PC-9 (cell line): ENCODE measurements around the gene CAPN11. TPM values are rescaled to one million over a fixed set of nuclear protein-coding genes. Genes with fewer than 3 reads are reported as not detected.

Experiments
- BruUV-seq: library from RNA; stranded (reverse); fragments of 400-500 nt; replicated peaks from 2 replicates; lab custom pipeline; 2021; lab: Mats Ljungman, UMichigan
- CTCF ChIA-PET: fragments of 300-600 bp; sonication (Branson Sonifier 250); formaldehyde crosslinking; loops from one replicate; lab custom pipeline; 2022; ENCODE audit warnings: antibody characterized with exemption; lab: Charles Lee
- POLR2A ChIA-PET: fragments of 300-600 bp; sonication (Branson Sonifier 250); formaldehyde crosslinking; loops from one replicate; lab custom pipeline; 2022; ENCODE audit warnings: antibody characterized with exemption; ENCODE audit not compliant: unreplicated experiment; lab: Charles Lee
- DNase-seq, 2 experiments: peaks; one replicate each; pipeline versions ENCODE4 v3.0.0 to v3.0.0-alpha.2; 2015 to 2022; ENCODE audit warnings: mixed read lengths in 1 of 2
- H2AFZ ChIP-seq: fragments of 200-600 bp; sonication (generic); 2 replicates; pipeline ENCODE4 v1.8.1; 2017; ENCODE audit warnings: antibody characterized with exemption
- H3F3A ChIP-seq: fragments of 200-600 bp; sonication (generic); 2 replicates; pipeline ENCODE4 v1.8.1; 2017; ENCODE audit warnings: antibody characterized with exemption, mild to moderate bottlenecking, low read depth; ENCODE audit not compliant: insufficient read depth
- H3K27ac ChIP-seq: fragments of 200-600 bp; sonication (generic); 2 replicates; pipeline ENCODE4 v1.6.1; 2016; ENCODE audit warnings: mixed run types
- H3K27me3 ChIP-seq: fragments of 200-600 bp; sonication (generic); 2 replicates; pipeline ENCODE4 v1.6.1; 2016; ENCODE audit warnings: low read depth, mixed run types; ENCODE audit not compliant: insufficient read depth
- H3K36me3 ChIP-seq: fragments of 200-600 bp; sonication (generic); 2 replicates; pipeline ENCODE4 v1.6.1; 2016; ENCODE audit warnings: low read depth, mixed run types
- H3K4me1 ChIP-seq: fragments of 200-600 bp; sonication (generic); replicated peaks from 2 replicates; pipeline ENCODE4 v1.6.1; 2016; ENCODE audit warnings: mixed run types; ENCODE audit not compliant: insufficient read depth
- H3K4me2 ChIP-seq: fragments of 200-600 bp; sonication (generic); 2 replicates; pipeline ENCODE4 v1.6.1; 2017; ENCODE audit warnings: mixed run types
- H3K4me3 ChIP-seq: fragments of 200-600 bp; sonication (generic); 2 replicates; pipeline ENCODE4 v1.6.1; 2016; ENCODE audit warnings: mixed run types
- H3K79me2 ChIP-seq: fragments of 200-600 bp; sonication (generic); 2 replicates; pipeline ENCODE4 v1.6.1; 2017; ENCODE audit warnings: low read depth, mixed run types
- H3K9me2 ChIP-seq: fragments of 200-600 bp; sonication (generic); 2 replicates; pipeline ENCODE4 v1.8.1; 2017; ENCODE audit warnings: mild to moderate bottlenecking; ENCODE audit not compliant: insufficient read depth
- H3K9me3 ChIP-seq: fragments of 200-600 bp; sonication (generic); 2 replicates; pipeline ENCODE4 v1.8.1; 2016; ENCODE audit warnings: low read depth; ENCODE audit not compliant: insufficient read depth
- H4K20me1 ChIP-seq: fragments of 200-600 bp; sonication (generic); 2 replicates; pipeline ENCODE4 v1.8.1; 2017; ENCODE audit not compliant: insufficient read depth
- CTCF ChIP-seq: fragments of 200-600 bp; sonication (generic); conservative IDR thresholded peaks from 2 replicates; pipeline ENCODE4 v1.6.1; 2017; ENCODE audit warnings: mixed run types, antibody characterized with exemption, mild to moderate bottlenecking, moderate library complexity
- EZH2 ChIP-seq: fragments of 200-600 bp; sonication (generic); IDR thresholded peaks from 2 replicates; pipeline ENCODE4 v1.8.0; 2017; ENCODE audit warnings: antibody characterized with exemption, low read depth
- intact Hi-C: fragments of 100-400 bp; cut with micrococcal nuclease; formaldehyde crosslinking; loops from one replicate; pipeline ENCODE4 v1.10.0; 2022; ENCODE audit not compliant: unreplicated experiment
- total RNA-seq: library from RNA; stranded (reverse); gene quantifications from 2 replicates; pipeline ENCODE4 v1.2.3, GENCODE V29; 2021

Gene CAPN11
- total RNA-seq, 1 experiment from 2014 or later = not detected

GRCh38 chr6:44224029-44224964, 65.7 kb downstream of the CAPN11 start:
- DNase-seq = no peak
- H3K36me3 ChIP-seq = no peaks in the 10 kb centered on the region
- H2AFZ ChIP-seq = peak overlapping the region; percentile 75
- TF ChIP-seq CTCF = 0 out of 2 replicates have a peak, but pooled peaks have one; percentile 20
- no peak for TF ChIP-seq EZH2
- ChIA-PET CTCF (interaction anchor here (0.6 to 2.1 kb wide), 5 partner anchors 10 to 406 kb away, joined by 3 to 10 read pairs (median 4); no protein-coding TSS in a partner anchor), POLR2A (interaction anchor here (0.7 kb wide), 1 partner anchor 208 kb away, joined by 6 read pairs; no protein-coding TSS in a partner anchor)
- no peaks in the 10 kb centered on the region for H3K9me2 ChIP-seq
- peaks cover 3% of the 10 kb centered on the region; the same call in 1 of the 2 replicates for H4K20me1 ChIP-seq
- TSS peak; percentile 25 for BruUV-seq
- peaks cover 17% of the 10 kb centered on the region for H3K79me2 ChIP-seq
- H3F3A ChIP-seq = peaks cover 19% of the 10 kb centered on the region; the same call in 1 of the 2 replicates
- no peaks in the 10 kb centered on the region for H3K9me3 ChIP-seq
- H3K27me3 ChIP-seq = no peaks in the 10 kb centered on the region
- no peak overlapping the region for H3K27ac ChIP-seq
- peak overlapping the region; percentile 87 for H3K4me2 ChIP-seq
- intact Hi-C loops = loop anchor here (1.0 kb wide), 1 partner anchor 10 kb away; no protein-coding TSS in a partner anchor
- H3K4me1 ChIP-seq = peaks cover 21% of the 10 kb centered on the region
- peak overlapping the region; percentile 57 for H3K4me3 ChIP-seq

- Histone ChIP-seq H2AFZ (no peak overlapping the region), H3K27me3 (no peaks in the 10 kb centered on the region), H3K4me3 (no peak overlapping the region), H3K9me2 (no peaks in the 10 kb centered on the region), H3K27ac (no peak overlapping the region), H3F3A (peaks cover 19% of the 10 kb centered on the region; the same call in 1 of the 2 replicates), H3K4me2 (peak overlapping the region; percentile 87), H3K36me3 (no peaks in the 10 kb centered on the region), H3K9me3 (no peaks in the 10 kb centered on the region), H4K20me1 (peaks cover 3% of the 10 kb centered on the region; the same call in 1 of the 2 replicates), H3K79me2 (peaks cover 15% of the 10 kb centered on the region), H3K4me1 (peaks cover 21% of the 10 kb centered on the region)
- POLR2A ChIA-PET = no interaction called here
- no peak for DNase-seq
- TF ChIP-seq CTCF (no peak), EZH2 (no peak)
- intact Hi-C loops = loop anchor here (1.0 kb wide), 1 partner anchor 9 kb away; no protein-coding TSS in a partner anchor
- no TSS peak for BruUV-seq
- CTCF ChIA-PET = interaction anchor here (0.9 to 2.1 kb wide), 2 partner anchors 10 to 11 kb away, joined by 3 to 6 read pairs; no protein-coding TSS in a partner anchor
Measured at GRCh38 chr6:44224965-44225305, 66.3 kb downstream of the CAPN11 start.

GRCh38 chr6:44225579-44226325, 67.1 kb downstream of the CAPN11 start:
- Histone ChIP-seq H3K4me3 (no peak overlapping the region), H3K4me1 (peaks cover 21% of the 10 kb centered on the region), H3K9me2 (no peaks in the 10 kb centered on the region), H3K27me3 (no peaks in the 10 kb centered on the region), H4K20me1 (peaks cover 3% of the 10 kb centered on the region; the same call in 1 of the 2 replicates), H3K36me3 (no peaks in the 10 kb centered on the region), H3K27ac (no peak overlapping the region), H2AFZ (no peak overlapping the region), H3K79me2 (peaks cover 13% of the 10 kb centered on the region), H3K4me2 (no peak overlapping the region), H3K9me3 (no peaks in the 10 kb centered on the region), H3F3A (peaks cover 15% of the 10 kb centered on the region; the same call in 1 of the 2 replicates)
- ChIA-PET CTCF (no interaction called here), POLR2A (no interaction called here)
- intact Hi-C loops = no loop called here
- no TSS peak for BruUV-seq
- peak in 1 of 2 experiments; percentile 28 for DNase-seq
- TF ChIP-seq EZH2 (no peak), CTCF (no peak)
